ENCODE results near the gene NACC2.

The NACC2 gene

GRCh38 chr9:136092741-136093140, 2.3 kb downstream of the NACC2 start:
- no peak for DNase-seq (ENCODE audit: low spot score)

- no peak for DNase-seq (ENCODE audit: low spot score)
These were observed 2.8 kb downstream of the NACC2 start for GRCh38 chr9:136092353-136092650.

GRCh38 chr9:136091582-136092352, 3.3 kb downstream of the NACC2 start:
- DNase-seq (ENCODE audit: low spot score), result no peak

- DNase-seq (ENCODE audit: low spot score), result no peak
These were observed 4.1 kb downstream of the NACC2 start for GRCh38 chr9:136090768-136091581.

- DNase-seq (ENCODE audit: low spot score), result no peak
These were observed 4.9 kb downstream of the NACC2 start for GRCh38 chr9:136090056-136090735.

- no peak for DNase-seq (ENCODE audit: low spot score)
These were observed 5.4 kb downstream of the NACC2 start for GRCh38 chr9:136089697-136090045.

- no peak for DNase-seq (ENCODE audit: low spot score)
These were observed 6.0 kb downstream of the NACC2 start for GRCh38 chr9:136088939-136089696.

- DNase-seq (ENCODE audit: low spot score), result no peak
These were observed 6.6 kb downstream of the NACC2 start for GRCh38 chr9:136088481-136088938.

GRCh38 chr9:136087741-136088480, 7.2 kb downstream of the NACC2 start:
- no peak for DNase-seq (ENCODE audit: low spot score)

GRCh38 chr9:136086951-136087740, 7.9 kb downstream of the NACC2 start:
- DNase-seq (ENCODE audit: low spot score), result no peak

GRCh38 chr9:136086213-136086881, 8.7 kb downstream of the NACC2 start:
- DNase-seq (ENCODE audit: low spot score), result no peak

GRCh38 chr9:136085815-136086212, 9.3 kb downstream of the NACC2 start:
- DNase-seq (ENCODE audit: low spot score), result no peak

- no peak for DNase-seq (ENCODE audit: low spot score)
These were observed 10.8 kb downstream of the NACC2 start for GRCh38 chr9:136084063-136084944.

- DNase-seq (ENCODE audit: low spot score), result no peak
These were observed 11.5 kb downstream of the NACC2 start for GRCh38 chr9:136083558-136084062.

- DNase-seq (ENCODE audit: low spot score), result no peak
These were observed 12.4 kb downstream of the NACC2 start for GRCh38 chr9:136082496-136083361.

- DNase-seq (ENCODE audit: low spot score), result no peak
These were observed 13.1 kb downstream of the NACC2 start for GRCh38 chr9:136081826-136082495.

- no peak for DNase-seq (ENCODE audit: low spot score)
These were observed 13.8 kb downstream of the NACC2 start for GRCh38 chr9:136081113-136081825.
